Endothelial cell of umbilical vein (primary cell): ENCODE results near the gene SERPINA6. TPM values are rescaled to one million over a fixed set of nuclear protein-coding genes. Genes with fewer than 3 reads are reported as not detected.

Experiments used
- BruUV-seq: library from RNA; stranded (reverse); fragments of 400-500 nt; replicated peaks from 2 replicates; lab custom pipeline; 2021; lab: Mats Ljungman, UMichigan
- CTCF ChIA-PET: fragments of 300-600, 350-600 bp; sonication (Branson Sonifier 250); formaldehyde crosslinking; loops from one replicate; lab custom pipeline; 2021; ENCODE audit warnings: antibody characterized with exemption, inconsistent platforms; lab: Charles Lee
- POLR2A ChIA-PET: fragments of 300-600, 350-600 bp; sonication (Branson Sonifier 250); formaldehyde crosslinking; loops from one replicate; lab custom pipeline; 2021; ENCODE audit warnings: antibody characterized with exemption, inconsistent platforms; lab: Charles Lee
- DNase-seq: peaks from one replicate; pipeline ENCODE4 v3.0.0-alpha.2; 2011; ENCODE audit warnings: low read depth, low spot score
- FAIRE-seq: peaks from 2 replicates; lab custom pipeline; 2011; peaks lifted over from hg19 to GRCh38; lab: Jason Lieb, UNC
- H2AFZ ChIP-seq: 2 replicates; pipeline ENCODE4 v1.6.0; 2012; ENCODE audit warnings: low read depth, low read length, control low read depth, inconsistent platforms
- H3K27ac ChIP-seq: 2 replicates; pipeline ENCODE4 v1.5.1; 2011; ENCODE audit warnings: low read depth, mild to moderate bottlenecking, control low read depth, low read length, moderate library complexity; ENCODE audit not compliant: insufficient read depth
- H3K27me3 ChIP-seq, 2 experiments: 2 replicates each; pipeline versions ENCODE4 v1.6.0 to v1.6.1; 2011; ENCODE audit warnings: low read length in 2 of 2, mixed read lengths in 1 of 2; ENCODE audit not compliant: control insufficient read depth in 2 of 2, insufficient read depth in 2 of 2
- H3K36me3 ChIP-seq, 2 experiments: 2 replicates in 1 of 2; 3 replicates in 1 of 2; pipeline ENCODE4 v1.5.1; 2011; ENCODE audit warnings: low read length in 2 of 2, mild to moderate bottlenecking in 1 of 2, moderate library complexity in 1 of 2; ENCODE audit not compliant: control insufficient read depth in 2 of 2, insufficient read depth in 2 of 2; ENCODE audit errors: extremely low read depth in 1 of 2
- H3K4me1 ChIP-seq: 3 replicates; pipeline ENCODE4 v1.5.1; 2011; ENCODE audit warnings: mild to moderate bottlenecking, low read length; ENCODE audit not compliant: control insufficient read depth, insufficient read depth; ENCODE audit errors: extremely low read depth
- H3K4me2 ChIP-seq: 2 replicates; pipeline ENCODE4 v1.6.1; 2011; ENCODE audit warnings: low read length, control low read depth, mixed read lengths; ENCODE audit not compliant: insufficient read depth
- H3K4me3 ChIP-seq, 3 experiments: fragments of 200-600 bp in 1 of 3; sonication (generic), shearing (Covaris generic) in 1 of 3; replicated peaks in 1 of 3; 2 replicates each; pipeline ENCODE4 v1.5.1; 2011 to 2016; ENCODE audit warnings: control low read depth in 3 of 3, low read length in 3 of 3, mild to moderate bottlenecking in 2 of 3, inconsistent platforms in 1 of 3, low read depth in 1 of 3, moderate library complexity in 1 of 3; ENCODE audit not compliant: insufficient read depth in 1 of 3
- H3K79me2 ChIP-seq: 2 replicates; pipeline ENCODE4 v1.6.0; 2012; ENCODE audit warnings: low read length, inconsistent platforms; ENCODE audit not compliant: control insufficient read depth, insufficient read depth
- H3K9ac ChIP-seq: replicated peaks from 2 replicates; pipeline ENCODE3; 2011; ENCODE audit warnings: low read length, control low read depth; ENCODE audit not compliant: insufficient read depth; ENCODE audit errors: extremely low read depth
- H3K9me1 ChIP-seq: replicated peaks from 3 replicates; pipeline ENCODE4 v1.6.0; 2011; ENCODE audit warnings: mild to moderate bottlenecking, low read length; ENCODE audit not compliant: control insufficient read depth, insufficient read depth; ENCODE audit errors: extremely low read depth
- H3K9me3 ChIP-seq: replicated peaks from 2 replicates; pipeline ENCODE4 v1.5.1; 2012; ENCODE audit warnings: low read length, inconsistent platforms; ENCODE audit not compliant: control insufficient read depth, insufficient read depth
- H4K20me1 ChIP-seq: replicated peaks from 2 replicates; pipeline ENCODE3; 2011; ENCODE audit warnings: mild to moderate bottlenecking, low read length; ENCODE audit not compliant: control insufficient read depth, insufficient read depth; ENCODE audit errors: extremely low read depth
- CTCF ChIP-seq, 2 donors: IDR thresholded peaks; 1 replicate in 1 of 2; 2 replicates in 1 of 2; pipeline ENCODE4 v1.5.1; 2011; ENCODE audit warnings: low read length in 2 of 2, mild to moderate bottlenecking in 2 of 2, moderate library complexity in 2 of 2, control low read depth in 1 of 2, inconsistent platforms in 1 of 2, low read depth in 1 of 2; ENCODE audit not compliant: insufficient read depth in 1 of 2; ENCODE audit errors: extremely low read depth in 1 of 2
- EZH2 ChIP-seq: IDR thresholded peaks from 2 replicates; pipeline ENCODE4 v1.6.1; 2012; ENCODE audit warnings: borderline replicate concordance, low read depth, mild to moderate bottlenecking, moderate library complexity, low read length, inconsistent platforms; ENCODE audit not compliant: severe bottlenecking
- FOS ChIP-seq: IDR thresholded peaks from 2 replicates; pipeline ENCODE4 v1.6.1; 2011; ENCODE audit warnings: mild to moderate bottlenecking, low read length, moderate library complexity, borderline replicate concordance; ENCODE audit not compliant: insufficient read depth
- GATA2 ChIP-seq: IDR thresholded peaks from 2 replicates; pipeline ENCODE4 v1.7.0; 2011; ENCODE audit warnings: low read depth, mild to moderate bottlenecking, moderate library complexity, mixed read lengths, low read length; ENCODE audit not compliant: insufficient read length, insufficient read depth
- JUN ChIP-seq: IDR thresholded peaks from 2 replicates; pipeline ENCODE4 v1.6.1; 2011; ENCODE audit warnings: borderline replicate concordance, low read depth; ENCODE audit not compliant: insufficient read length, insufficient read depth
- MAX ChIP-seq: IDR thresholded peaks from 2 replicates; pipeline ENCODE4 v1.6.1; 2011; ENCODE audit not compliant: insufficient read depth, insufficient read length
- MYC ChIP-seq: IDR thresholded peaks from one replicate; pipeline ENCODE4 v1.6.1; 2011; ENCODE audit warnings: mild to moderate bottlenecking, low read depth, low read length
- POLR2A ChIP-seq: IDR thresholded peaks from 2 replicates; pipeline ENCODE4 v1.6.1; 2012; ENCODE audit warnings: low read depth, mild to moderate bottlenecking, control low read depth, low read length
- POLR2AphosphoS5 ChIP-seq: IDR thresholded peaks from 2 replicates; pipeline ENCODE4 v1.6.1; 2012; ENCODE audit warnings: low read depth, mild to moderate bottlenecking, control low read depth, low read length, moderate library complexity; ENCODE audit not compliant: insufficient read depth
- dilution Hi-C: fragments of 300-500 bp; cut with MboI; formaldehyde crosslinking; loops from one replicate; pipeline ENCODE4 v1.15.0; 2019; ENCODE audit warnings: low sequenced_read_pairs; ENCODE audit not compliant: extremely low pct_ligation_motif_present
- intact Hi-C: fragments of 100-400 bp; cut with micrococcal nuclease; formaldehyde crosslinking; loops from one replicate; pipeline ENCODE4 v1.10.0; 2022
- polyA plus RNA-seq, 4 experiments: library from polyadenylated mRNA; depleted of rRNA in 3 of 4; stranded (reverse) in 3 of 4; unstranded in 1 of 4; fragments of >200 nt; gene quantifications; 2 replicates each; pipeline versions ENCODE4 v1.2.1 to v1.2.3, GENCODE V29; 2011 to 2012; ENCODE audit warnings: missing spikeins in 1 of 4
- total RNA-seq: library from RNA; stranded (reverse); gene quantifications from 2 replicates; pipeline ENCODE4 v1.2.3, GENCODE V29; 2021

The SERPINA6 gene
- total and polyA plus RNA-seq, 2 donors (not counting 3 experiments of a cell fraction or from before 2014, with no cell fraction given), result not detected

GRCh38 chr14:94366146-94366915 is 43.2 kb upstream of the SERPINA6 start, which contains the start of gene SERPINA2:
Gene SERPINA2 (minus strand): TSS chr14:94366698.
- DNase-seq (no peak), FAIRE-seq (no peak)
- ChIA-PET POLR2A (no interaction called here), CTCF (no interaction called here)
- intact Hi-C loops (no loop called here), dilution Hi-C loops (no loop called here)
- Histone ChIP-seq H3K4me2 (no peak within 1 kb of the TSS), H2AFZ (no peak within 1 kb of the TSS), H3K4me1 (no peaks in the 10 kb centered on the region), H3K27me3 (no peaks in the 10 kb centered on the region), H3K9me1 (no peaks in the 10 kb centered on the region), H3K9ac (no peak within 1 kb of the TSS), H4K20me1 (no peaks in the 10 kb centered on the region), H3K27ac (no peak within 1 kb of the TSS), H3K9me3 (no peaks in the 10 kb centered on the region), H3K4me3 (no peak within 1 kb of the TSS), H3K79me2 (no peaks in the 10 kb centered on the region), H3K36me3 (no peaks in the 10 kb centered on the region)
- BruUV-seq, result no TSS peak
- no peak for TF ChIP-seq POLR2AphosphoS5
- no peak for TF ChIP-seq FOS
- no peak for TF ChIP-seq JUN
- no peak for TF ChIP-seq GATA2
- no peak for TF ChIP-seq MAX
- no peak for TF ChIP-seq POLR2A
- no peak for TF ChIP-seq MYC
- TF ChIP-seq CTCF (IDR thresholded peaks at IDR 0.05; ENCODE audit: extremely low read depth in 1 of 2, insufficient read depth in 1 of 2, low read depth in 1 of 2, low read length in 2 of 2), result no peak
- no peak for TF ChIP-seq EZH2
